Stimulated activated CD8-positive, alpha-beta memory T cell treated with anti-CD3 and anti-CD28 coated beads, Interleukin-12 subunit alpha, Interleukin-12 subunit beta, amount 100 ng/mL, for 24 hours (primary cell): Measurements from ENCODE around the gene SENP6.
"Not testable (repeated sequence)": the region's sequence is repeated elsewhere in the genome, so short reads cannot be mapped to it uniquely, and the experiment has no call there.

Experiments
- DNase-seq: peaks from one replicate; pipeline ENCODE4 v3.0.0-alpha.2; 2020; ENCODE audit errors: extremely low read depth

SENP6 gene

DNA sequence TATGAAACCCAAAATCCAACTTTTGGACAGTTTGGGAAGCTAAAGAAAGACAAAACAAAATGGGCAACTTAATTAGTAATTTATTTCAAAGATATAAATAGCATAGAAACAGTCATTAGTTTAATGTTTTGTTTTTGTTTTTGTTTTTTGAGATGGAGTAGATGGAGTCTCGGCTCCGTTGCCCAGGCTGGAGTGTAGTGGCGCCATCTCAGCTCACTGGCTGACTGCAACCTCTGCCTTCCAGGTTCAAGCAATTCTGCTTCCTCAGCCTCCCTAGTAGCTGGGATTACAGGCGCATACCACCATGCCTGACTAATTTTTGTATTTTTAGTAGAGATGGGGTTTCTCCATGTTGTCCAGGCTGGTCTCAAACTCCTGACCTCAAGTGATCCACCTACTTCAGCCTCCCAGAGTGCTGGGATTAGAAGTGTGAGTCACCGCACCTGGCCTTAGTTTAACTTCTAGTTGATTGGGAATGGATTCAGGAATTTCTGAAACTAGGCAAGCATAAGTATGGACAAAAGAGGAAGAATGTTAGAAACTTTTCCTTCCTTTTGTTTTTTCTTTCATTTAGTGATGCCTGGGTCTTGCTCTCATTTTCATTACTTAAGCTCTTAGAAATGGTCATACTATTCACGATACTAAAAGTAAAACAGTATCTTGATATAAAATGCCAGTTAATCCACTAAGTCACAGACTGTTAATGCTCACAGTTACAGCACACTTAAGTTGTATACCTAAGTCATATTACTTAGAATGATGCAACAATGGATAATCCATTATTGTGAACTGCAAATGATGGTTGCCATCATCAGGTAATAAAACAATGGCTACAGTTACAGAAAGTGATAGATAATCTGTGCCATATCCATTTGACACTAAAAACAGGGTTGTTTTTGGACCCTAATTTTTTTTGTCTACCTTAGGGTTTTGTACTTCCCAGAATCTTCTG is 8.2 kb downstream of the SENP6 start:
- DNase-seq = no peak

DNA sequence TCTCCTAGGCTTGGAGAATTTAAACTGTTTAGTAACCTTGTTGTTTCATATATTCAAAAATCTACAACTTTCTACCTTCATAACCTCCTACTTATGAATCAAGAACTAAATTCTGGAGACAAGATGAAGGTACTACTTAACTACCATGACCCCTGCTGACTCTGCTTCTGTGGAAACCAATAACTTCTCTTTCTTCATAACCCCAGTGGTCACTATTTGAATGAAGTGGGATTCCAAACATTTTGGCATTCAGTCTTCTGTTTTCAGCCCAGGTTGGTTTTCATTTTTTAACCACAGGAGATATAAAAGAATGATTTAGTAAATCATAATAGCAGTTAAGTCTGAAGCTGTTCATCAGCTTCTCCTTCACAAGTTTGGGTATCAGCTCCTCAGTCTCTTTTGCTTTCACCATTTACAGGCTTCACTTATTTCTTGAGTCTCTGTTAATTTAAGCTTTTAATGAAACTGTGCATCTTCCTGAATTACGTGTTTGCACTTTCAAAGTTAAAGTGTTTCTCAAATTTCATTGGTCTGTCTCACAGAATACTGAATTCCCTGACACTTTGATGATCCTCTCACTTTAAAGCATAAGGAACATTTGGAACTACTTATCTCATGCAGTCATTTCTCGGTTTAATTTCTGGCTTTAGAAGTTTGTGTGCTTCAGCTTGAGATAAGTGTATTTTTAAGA is 9.5 kb downstream of the SENP6 start:
- no peak for DNase-seq

DNA sequence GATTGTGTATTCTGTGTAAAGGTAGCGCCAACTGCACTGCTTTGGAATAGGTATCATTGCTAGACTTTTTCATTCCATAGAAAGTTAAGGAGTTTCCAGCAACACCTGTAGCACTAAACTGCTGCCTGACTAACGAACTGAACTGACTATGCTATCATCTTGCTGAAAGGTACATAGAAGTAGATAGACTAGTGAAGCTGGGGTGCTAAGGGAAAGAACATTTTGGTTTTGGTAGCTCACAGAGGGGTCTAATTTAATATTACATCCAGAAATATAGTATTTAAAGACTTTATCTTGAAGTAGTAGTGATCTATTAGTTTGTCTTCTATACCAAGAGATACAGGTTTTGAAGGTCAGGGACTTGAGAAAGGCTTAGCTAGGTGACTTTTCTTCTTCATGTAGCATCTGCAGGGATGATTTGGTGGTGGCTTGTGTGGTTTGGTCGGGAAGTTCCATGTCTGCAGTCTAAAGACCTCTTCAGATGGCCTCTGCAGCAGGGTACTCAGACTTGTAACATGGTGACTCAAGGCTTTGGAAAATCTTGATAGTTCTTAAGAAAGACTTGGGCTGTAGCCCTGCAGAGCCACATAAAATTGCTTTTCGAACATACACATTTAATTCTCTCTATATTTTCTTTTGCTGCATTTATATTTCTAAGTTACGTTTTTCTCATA is 10.2 kb downstream of the SENP6 start:
- DNase-seq = peak; percentile 21

DNA sequence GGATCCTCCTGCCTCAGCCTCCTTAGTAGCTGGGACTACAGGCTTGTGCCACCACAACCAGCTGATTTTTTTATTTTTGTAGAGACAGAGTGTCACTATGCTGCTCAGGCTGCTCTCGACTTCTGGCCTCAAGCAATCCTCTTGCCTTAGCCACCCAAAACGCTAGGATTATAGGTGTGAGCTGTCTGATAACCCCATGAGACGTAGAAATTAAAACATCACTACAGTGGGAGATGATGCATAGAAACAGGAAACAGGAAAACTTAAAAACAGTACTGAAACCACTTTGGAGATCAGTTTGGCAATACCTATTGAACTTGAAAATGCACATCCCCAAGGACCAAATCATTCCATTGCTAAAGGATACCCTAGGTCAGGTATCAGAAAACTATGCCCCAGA is 10.8 kb downstream of the SENP6 start:
- no peak for DNase-seq

DNA sequence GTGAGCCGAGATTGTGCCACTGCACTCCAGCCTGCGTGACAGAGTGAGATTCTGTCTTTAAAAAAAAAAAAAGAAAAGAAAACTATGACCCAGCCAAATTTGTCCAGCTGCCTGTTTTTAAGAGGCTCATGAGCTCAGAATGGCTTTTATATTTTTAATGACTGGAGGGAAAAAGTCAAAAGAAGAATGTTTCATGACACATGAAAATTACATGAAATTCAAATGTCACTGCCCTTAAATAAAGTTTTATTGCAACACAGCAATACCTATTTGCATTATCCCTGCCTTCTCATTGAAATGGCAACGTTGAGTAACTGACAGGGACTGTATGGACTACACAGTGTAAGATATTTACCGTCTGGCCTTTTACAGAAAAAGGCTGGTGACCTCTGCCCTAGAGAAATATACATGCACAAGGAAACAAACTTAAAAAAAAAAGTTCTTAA is 11.4 kb downstream of the SENP6 start:
- DNase-seq = no peak

DNA sequence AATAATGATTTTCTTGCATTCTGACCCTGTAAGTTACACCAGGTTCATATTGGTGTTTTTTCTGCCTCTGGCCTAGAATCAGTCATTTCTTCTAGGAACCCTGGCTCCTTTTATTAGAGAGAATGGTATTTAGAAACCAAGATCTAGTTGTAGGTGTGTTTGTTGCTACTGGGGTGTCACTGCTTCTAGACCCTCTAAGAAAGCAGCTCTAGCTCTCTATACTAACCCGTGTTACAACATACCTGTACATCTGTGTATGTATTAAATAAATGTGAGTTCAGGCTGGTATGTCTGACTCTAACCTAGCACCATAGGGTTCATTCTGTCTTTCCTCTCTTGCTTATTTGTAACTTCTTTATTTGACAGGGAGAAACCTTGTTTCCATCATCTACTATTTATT is 16.8 kb downstream of the SENP6 start:
- DNase-seq = no peak

DNA sequence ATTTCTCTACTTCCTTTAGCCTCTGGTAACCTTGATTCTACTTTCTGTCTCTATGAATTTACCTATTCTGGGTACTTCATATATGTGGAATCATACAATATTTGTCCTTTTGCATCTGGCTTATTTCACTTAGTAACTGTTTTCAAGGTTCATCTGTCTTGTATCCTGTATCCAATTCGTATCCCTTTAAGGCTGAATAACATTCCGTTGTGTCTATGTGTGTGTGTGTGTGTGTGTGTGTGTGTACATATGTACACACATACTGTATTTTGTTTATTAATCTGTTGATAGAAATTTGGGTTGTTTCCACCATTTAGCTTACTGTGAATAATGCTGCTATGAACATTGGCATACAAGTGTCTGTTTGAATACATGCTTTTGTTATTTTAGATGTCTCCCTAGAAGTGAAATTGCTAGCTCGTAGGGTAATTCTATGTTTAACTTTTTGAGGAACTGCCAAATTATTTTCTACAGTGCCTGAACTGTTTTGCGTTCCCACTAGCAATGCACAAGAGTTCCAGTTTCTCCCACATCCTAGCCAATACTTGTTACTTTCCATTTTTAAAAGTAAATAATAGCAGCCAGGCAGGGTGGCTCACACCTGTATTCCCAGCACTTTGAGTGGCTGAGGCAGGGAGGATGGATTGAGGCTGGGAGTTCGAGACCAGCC is 17.7 kb downstream of the SENP6 start:
- DNase-seq = no peak

DNA sequence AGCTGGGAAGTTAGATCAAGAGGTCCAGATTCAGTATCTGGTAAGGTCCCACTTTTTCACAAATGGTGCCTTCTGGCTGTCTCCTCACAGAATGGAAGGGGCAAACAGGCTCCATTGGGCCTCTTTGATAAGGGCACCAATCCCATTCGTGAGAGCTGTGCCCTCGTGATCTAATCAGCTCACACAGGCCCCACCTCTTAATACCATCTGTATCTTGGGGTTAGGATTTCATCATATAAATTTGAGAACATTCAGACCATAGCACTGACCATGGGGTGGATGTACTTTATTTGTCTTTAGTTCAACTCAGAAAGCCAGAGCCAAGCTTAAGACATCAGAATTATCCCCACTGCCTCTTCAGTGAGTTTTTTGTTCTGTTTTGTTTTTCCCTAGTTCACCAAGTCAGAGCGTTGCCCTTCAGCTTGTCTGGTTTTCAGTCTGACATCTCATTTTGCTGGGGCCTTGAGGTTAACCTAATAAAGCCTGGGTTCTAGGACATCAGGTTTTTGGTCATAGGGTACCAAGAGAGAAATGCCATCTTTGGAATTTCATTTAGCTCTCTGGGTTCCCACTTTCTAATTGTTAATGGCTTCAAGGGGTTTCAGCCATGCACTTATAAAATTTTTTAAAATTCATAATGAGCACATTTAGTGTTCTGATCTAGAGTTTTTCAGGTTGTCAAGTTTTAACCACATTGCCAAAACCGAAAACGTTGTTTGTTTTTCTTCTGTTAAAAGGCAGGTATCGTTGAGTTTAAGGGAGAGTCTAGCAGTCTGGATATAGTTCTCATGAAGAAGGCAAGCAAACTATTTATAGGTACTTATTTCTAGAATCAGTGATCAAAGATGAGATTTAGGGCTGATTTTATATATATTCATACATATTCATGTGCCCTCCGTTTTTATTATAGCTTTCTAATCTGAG is 19.0 kb downstream of the SENP6 start:
- DNase-seq = no peak

GRCh38 chr6:75621846-75622245 is 20.2 kb downstream of the SENP6 start:
- no peak for DNase-seq

GRCh38 chr6:75623491-75623890 is 21.8 kb downstream of the SENP6 start:
- DNase-seq = no peak

DNA sequence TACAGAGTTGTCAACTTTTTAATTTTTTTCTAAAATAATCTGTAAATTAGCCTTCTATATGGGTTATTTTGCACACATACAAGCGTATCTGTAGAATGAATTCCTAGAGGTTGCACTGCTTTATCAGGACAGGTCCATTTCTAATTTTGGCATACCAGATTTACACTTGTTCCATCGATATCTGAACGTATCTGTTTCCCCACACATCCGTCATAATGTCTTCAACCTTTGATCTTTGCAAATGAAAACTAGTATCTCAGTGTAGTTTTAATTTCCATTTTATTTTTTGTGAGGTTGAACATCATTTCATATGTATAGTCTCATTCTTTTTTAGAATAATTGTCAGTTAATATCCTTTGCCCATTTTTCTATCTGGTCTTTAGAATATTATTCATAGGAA is 22.7 kb downstream of the SENP6 start:
- DNase-seq = no peak

DNA sequence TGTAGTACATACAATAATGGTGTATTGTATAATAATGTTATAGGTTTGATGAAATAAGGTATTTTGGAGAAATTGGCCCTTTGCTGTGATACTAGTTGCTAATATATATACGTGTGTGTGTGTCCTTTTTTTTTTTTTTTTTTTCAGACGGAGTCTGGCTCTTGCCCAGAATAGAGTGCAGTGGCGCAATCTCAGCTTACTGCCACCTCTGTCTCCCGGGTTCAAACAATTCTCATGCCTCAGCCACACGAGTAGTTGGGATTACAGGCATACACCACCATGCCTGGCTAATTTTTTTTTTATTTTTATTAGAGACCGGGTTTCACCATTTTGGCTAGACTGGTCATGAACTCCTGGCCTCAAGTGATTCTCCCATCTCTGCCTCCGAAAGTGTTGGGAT is 23.3 kb downstream of the SENP6 start:
- no peak for DNase-seq

- no peak for DNase-seq
Observed at GRCh38 chr6:75626561-75626960, 24.9 kb downstream of the SENP6 start.

DNA sequence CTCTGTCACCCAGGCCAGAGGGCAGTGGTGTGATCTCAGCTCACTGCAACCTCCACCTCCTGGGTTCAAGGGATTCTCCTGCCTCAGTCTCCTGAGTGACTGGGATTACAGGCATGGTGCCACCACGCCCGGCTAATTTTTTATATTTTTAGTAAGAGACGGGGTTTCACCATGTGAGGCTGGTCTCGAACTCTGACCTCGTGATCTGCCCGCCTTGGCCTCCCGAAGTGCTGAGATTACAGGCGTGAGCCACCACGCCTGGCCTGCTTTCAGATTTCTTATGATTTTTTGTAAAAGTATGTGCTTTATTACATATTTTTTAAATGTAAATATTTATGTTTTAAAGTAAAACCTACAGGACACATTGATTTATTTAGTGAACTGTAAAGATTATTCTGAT is 26.0 kb downstream of the SENP6 start:
- DNase-seq = not testable (repeated sequence)

GRCh38 chr6:75631859-75632635 is 30.4 kb downstream of the SENP6 start:
- no peak for DNase-seq

DNA sequence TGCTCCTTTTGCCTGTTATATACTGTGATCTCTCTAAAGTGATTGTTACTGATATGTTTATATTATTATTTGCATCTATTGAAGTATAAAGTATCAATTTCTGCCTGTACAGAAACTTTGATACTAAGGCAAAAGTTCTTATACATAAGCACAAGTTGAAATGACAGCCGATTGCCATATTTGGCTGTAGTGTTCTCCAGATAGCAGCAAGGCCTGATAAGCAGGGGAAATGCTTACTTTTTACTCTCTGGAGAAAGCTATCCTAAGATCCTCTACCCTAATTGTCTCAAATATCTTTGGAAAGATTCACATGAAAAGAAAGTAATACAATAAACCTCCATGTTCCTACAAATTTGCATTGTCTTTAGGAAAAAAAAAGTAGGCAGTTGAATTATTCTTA is 31.4 kb downstream of the SENP6 start:
- DNase-seq = no peak

GRCh38 chr6:75642311-75642710 is 40.6 kb downstream of the SENP6 start:
- DNase-seq = no peak

DNA sequence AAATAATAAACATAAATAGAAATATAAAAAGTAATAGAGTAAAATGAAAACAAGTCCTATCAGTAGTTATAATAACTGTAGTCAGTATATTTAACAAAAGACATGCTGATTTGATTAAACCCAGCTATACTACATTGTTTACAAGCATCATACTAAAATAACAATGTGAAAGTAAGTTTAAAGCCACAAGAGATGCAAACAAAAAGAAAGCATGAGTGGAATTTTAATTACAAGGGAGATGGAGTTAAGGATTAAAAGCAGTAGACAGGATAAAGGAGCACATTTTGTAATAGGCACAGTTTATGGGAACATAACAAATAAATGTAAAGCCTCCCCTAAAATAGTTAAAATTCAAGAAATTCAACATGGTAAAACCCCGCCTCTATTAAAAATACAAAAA is 41.5 kb downstream of the SENP6 start:
- no peak for DNase-seq

DNA sequence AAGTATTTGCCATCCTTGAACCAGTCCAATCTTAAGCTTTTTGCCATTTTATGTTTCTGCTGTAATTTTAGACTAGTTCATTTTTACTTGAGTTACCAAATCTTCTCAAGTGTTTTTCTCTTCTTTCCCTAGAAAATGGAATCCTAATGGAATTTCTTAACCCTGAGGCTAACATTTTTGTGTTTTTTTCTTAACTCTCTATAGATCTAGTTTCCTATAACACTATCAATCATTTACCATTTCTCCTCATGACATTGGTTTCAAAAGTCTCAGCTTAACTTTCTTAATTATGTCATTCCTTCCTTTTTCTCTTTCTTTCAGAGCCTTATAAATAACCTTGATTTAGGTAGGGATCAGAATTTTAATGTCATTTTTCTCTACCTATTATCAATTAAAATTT is 54.8 kb downstream of the SENP6 start:
- DNase-seq = no peak

DNA sequence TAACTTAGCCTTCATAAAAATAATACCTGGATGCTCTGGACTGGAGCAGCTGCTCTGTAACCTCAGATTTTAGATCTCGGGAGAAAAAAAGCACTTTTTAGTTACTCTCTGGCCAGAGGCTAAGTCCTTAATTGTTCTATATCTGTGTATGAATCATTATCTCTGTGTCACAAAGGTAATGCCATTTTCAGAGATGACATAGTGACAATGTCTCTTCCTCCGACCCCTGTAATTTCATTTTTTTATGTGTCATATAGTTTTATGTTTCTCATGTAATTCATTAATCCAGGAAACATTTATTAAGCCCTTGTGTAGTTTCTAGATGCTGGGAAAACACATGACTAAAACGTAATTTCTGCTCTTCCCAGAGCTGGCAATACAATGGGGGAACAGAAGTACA is 55.6 kb downstream of the SENP6 start:
- no peak for DNase-seq
